Measurements from ENCODE around the gene AK5. TPM values are rescaled to one million over a fixed set of nuclear protein-coding genes. Genes with fewer than 3 reads are reported as not detected.

The AK5 gene
- total RNA-seq, 1 donor from 2014 or later: 1.0 TPM

DNA sequence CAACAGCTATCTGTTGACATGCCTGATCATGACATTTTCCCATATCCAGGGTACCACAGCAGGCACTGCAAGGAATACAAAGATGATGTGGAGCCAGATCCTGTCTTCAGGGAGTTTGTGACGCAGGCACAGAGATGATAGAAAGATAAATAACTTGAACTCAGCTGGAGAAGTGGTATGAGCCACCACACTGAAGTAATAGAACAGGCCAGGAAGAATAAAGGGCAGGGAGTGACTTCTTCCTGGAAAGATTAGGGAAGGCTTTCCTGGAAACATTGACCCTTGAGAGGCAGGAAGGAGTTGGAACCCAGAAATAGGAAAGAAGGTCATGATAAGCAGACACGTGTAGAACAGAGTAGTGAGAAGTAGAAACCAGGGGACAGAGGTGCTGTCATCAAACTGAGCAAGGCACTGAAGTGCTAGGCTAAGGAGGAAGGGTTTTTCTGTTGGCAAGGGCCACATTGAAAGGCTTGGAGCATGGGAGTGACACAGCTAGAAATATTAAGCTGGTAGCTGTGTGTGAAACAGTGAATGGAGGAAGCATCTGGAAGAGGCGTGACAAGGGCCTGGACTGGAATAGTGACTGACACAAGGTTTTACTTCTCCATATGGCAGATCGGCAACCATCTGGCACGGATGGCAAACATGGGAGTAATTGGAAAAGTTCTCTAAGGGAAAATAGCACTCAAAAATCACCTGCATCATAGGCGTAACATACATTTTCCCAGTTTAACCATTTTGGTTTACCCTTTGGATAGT, 68.4 kb downstream of the AK5 start:
- Histone ChIP-seq H3K4me1 (no peaks in the 10 kb centered on the region), H3K27me3 (ENCODE audit: low read depth) (no peaks in the 10 kb centered on the region), H3K36me3 (no peaks in the 10 kb centered on the region), H3K4me3 (no peak overlapping the region), H3K27ac (no peak overlapping the region), H3K9me3 (no peaks in the 10 kb centered on the region)
- no peak for DNase-seq
- intact Hi-C loops (cut with DNase I): no loop called here
- ATAC-seq: no peak
- TF ChIP-seq, protein P1, sequence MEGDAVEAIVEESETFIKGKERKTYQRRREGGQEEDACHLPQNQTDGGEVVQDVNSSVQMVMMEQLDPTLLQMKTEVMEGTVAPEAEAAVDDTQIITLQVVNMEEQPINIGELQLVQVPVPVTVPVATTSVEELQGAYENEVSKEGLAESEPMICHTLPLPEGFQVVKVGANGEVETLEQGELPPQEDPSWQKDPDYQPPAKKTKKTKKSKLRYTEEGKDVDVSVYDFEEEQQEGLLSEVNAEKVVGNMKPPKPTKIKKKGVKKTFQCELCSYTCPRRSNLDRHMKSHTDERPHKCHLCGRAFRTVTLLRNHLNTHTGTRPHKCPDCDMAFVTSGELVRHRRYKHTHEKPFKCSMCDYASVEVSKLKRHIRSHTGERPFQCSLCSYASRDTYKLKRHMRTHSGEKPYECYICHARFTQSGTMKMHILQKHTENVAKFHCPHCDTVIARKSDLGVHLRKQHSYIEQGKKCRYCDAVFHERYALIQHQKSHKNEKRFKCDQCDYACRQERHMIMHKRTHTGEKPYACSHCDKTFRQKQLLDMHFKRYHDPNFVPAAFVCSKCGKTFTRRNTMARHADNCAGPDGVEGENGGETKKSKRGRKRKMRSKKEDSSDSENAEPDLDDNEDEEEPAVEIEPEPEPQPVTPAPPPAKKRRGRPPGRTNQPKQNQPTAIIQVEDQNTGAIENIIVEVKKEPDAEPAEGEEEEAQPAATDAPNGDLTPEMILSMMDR (IDR thresholded peaks at IDR 0.05): no peak

DNA sequence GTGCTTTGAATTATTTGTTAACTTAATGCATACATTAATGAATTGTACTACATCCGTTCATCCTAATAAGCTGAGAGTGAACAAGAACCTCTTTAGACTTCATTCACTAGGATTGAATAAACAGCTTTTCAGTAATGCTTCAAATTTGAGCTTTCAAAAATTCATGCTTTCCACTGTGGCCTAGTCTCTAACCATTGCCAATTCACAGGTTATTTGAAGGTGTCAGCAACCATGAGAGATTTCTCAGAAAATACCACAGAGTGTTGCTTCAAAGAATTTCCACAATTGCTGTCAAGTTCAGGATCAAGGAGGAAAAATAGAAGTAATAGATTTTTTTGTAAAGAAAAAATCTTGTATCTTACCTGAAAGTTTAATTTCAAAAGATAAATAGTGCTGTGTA, 72.7 kb downstream of the AK5 start:
- intact Hi-C loops (cut with DNase I): no loop called here
- no peak for DNase-seq

DNA sequence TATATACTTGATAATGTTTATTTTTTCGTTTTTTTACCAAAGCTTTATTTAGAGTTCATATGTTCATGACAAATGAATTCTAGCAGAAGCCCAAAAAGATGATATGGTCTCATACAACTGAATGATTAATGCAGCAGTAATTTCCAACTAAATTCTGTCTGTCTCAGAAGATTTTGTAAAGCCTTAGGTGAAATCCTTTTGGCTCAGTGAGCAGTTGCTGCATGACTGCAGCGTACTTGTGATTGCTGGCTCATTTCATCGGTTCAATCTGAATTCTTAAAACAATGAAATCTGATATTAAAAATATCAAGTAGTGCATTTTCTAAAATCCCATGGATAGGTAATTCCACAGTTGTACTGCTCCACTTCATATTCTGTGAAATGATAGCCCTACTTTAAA, 73.2 kb downstream of the AK5 start:
- no peak for DNase-seq
- TF ChIP-seq, protein P1 (IDR thresholded peaks at IDR 0.05): no peak
- H3K9me3 ChIP-seq: no peaks in the 10 kb centered on the region
- H3K27me3 ChIP-seq (ENCODE audit: low read depth): no peaks in the 10 kb centered on the region
- no peak overlapping the region for H3K4me3 ChIP-seq
- no peak overlapping the region for H3K27ac ChIP-seq
- no peak for ATAC-seq
- H3K36me3 ChIP-seq: no peaks in the 10 kb centered on the region
- intact Hi-C loops (cut with DNase I): no loop called here
- H3K4me1 ChIP-seq: no peaks in the 10 kb centered on the region

More for the DNA sequence above, 72.7 kb downstream of the AK5 start:
- Histone ChIP-seq H3K27ac (no peak overlapping the region), H3K4me1 (no peaks in the 10 kb centered on the region), H3K4me3 (no peak overlapping the region), H3K9me3 (no peaks in the 10 kb centered on the region), H3K36me3 (no peaks in the 10 kb centered on the region), H3K27me3 (ENCODE audit: low read depth) (no peaks in the 10 kb centered on the region)
- no peak for ATAC-seq
- TF ChIP-seq, protein P1 (IDR thresholded peaks at IDR 0.05): no peak

DNA sequence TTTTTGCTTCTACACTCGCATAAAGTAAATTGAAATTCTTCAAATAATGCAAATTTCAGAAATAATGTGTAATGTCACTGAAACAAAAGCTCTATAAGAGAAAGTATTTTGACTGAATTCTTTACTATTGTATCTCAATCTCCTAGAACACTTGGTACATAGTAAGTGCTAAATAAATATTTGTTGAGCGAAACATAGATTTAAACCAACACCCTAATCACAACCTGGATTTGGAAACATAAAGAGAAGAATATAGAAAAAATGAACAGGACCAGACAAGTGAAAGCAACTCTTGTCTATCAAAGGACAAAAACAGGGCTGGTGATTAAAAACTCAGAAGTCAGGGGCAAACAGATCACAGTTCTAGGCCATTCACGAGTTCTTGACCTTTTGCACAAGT, 74.3 kb downstream of the AK5 start:
- TF ChIP-seq, protein P1 (IDR thresholded peaks at IDR 0.05): no peak
- no peaks in the 10 kb centered on the region for H3K9me3 ChIP-seq
- no peak overlapping the region for H3K27ac ChIP-seq
- H3K27me3 ChIP-seq (ENCODE audit: low read depth): no peaks in the 10 kb centered on the region
- DNase-seq (no peak), ATAC-seq (no peak)
- H3K4me1 ChIP-seq: no peaks in the 10 kb centered on the region
- no peak overlapping the region for H3K4me3 ChIP-seq
- H3K36me3 ChIP-seq: no peaks in the 10 kb centered on the region
- intact Hi-C loops (cut with DNase I): no loop called here

- no peaks in the 10 kb centered on the region for H3K27me3 ChIP-seq (ENCODE audit: low read depth)
- TF ChIP-seq, protein P1 (IDR thresholded peaks at IDR 0.05): no peak
- H3K4me3 ChIP-seq: no peak overlapping the region
- H3K27ac ChIP-seq: no peak overlapping the region
- no peaks in the 10 kb centered on the region for H3K36me3 ChIP-seq
- H3K4me1 ChIP-seq: no peaks in the 10 kb centered on the region
- DNase-seq: no peak
- intact Hi-C loops (cut with DNase I): no loop called here
- ATAC-seq: no peak
- H3K9me3 ChIP-seq: no peaks in the 10 kb centered on the region
Measured at GRCh38 chr1:77360256-77360655, 78.4 kb downstream of the AK5 start.
